ENCODE measurements around the gene VPS45. TPM values are rescaled to one million over a fixed set of nuclear protein-coding genes. Genes with fewer than 3 reads are reported as not detected.

VPS45 gene
- polyA plus RNA-seq, 3 donors, result 36.0 to 41.9 (median 36.8) TPM

- Mint-ChIP-seq H3K9me3 (no peaks in the 10 kb centered on the region), H3K36me3 (peaks cover 38 to 46% of the 10 kb centered on the region in 2 donors), H3K4me3 (no peak overlapping the region), H3K27ac (no peak overlapping the region), H3K27me3 (ENCODE audit: low read depth in 3 of 3) (peaks cover 0 to 5% (median 0%) of the 10 kb centered on the region in 3 donors), H3K4me1 (peaks cover 7% of the 10 kb centered on the region)
- H3K79me2 ChIP-seq (ENCODE audit: insufficient read depth, low read length), result no peaks in the 10 kb centered on the region
- H2AFZ ChIP-seq (ENCODE audit: insufficient read depth, low read depth, low read length, poor library complexity, severe bottlenecking), result no peak overlapping the region
- peaks cover 10 to 38% of the 10 kb centered on the region in 2 donors for H3K36me3 ChIP-seq (replicated peaks in 1 of 2; ENCODE audit: control insufficient read depth in 1 of 2, insufficient read depth in 2 of 2, low read length in 2 of 2)
- no peak overlapping the region for H3K27ac ChIP-seq (ENCODE audit: low read depth in 1 of 2, low read length in 2 of 2)
- no peak overlapping the region for H3K9ac ChIP-seq (ENCODE audit: insufficient read depth, low read length, poor library complexity, severe bottlenecking)
- intact Hi-C loops (cut with micrococcal nuclease), result no loop called here
- no peak for DNase-seq
- TF ChIP-seq, protein P1, sequence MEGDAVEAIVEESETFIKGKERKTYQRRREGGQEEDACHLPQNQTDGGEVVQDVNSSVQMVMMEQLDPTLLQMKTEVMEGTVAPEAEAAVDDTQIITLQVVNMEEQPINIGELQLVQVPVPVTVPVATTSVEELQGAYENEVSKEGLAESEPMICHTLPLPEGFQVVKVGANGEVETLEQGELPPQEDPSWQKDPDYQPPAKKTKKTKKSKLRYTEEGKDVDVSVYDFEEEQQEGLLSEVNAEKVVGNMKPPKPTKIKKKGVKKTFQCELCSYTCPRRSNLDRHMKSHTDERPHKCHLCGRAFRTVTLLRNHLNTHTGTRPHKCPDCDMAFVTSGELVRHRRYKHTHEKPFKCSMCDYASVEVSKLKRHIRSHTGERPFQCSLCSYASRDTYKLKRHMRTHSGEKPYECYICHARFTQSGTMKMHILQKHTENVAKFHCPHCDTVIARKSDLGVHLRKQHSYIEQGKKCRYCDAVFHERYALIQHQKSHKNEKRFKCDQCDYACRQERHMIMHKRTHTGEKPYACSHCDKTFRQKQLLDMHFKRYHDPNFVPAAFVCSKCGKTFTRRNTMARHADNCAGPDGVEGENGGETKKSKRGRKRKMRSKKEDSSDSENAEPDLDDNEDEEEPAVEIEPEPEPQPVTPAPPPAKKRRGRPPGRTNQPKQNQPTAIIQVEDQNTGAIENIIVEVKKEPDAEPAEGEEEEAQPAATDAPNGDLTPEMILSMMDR (IDR thresholded peaks at IDR 0.05), result no peak
- H3K4me3 ChIP-seq (replicated peaks in 1 of 3; ENCODE audit: low read depth in 2 of 3, low read length in 3 of 3), result no peak overlapping the region
- H3K4me2 ChIP-seq (replicated peaks; ENCODE audit: extremely low read depth, low read length, poor library complexity, severe bottlenecking), result no peak overlapping the region
- no peaks in the 10 kb centered on the region for H3K27me3 ChIP-seq (ENCODE audit: control insufficient read depth in 2 of 2, insufficient read depth in 2 of 2, low read length in 2 of 2)
- H3K4me1 ChIP-seq (ENCODE audit: control insufficient read depth in 1 of 2, insufficient read depth in 2 of 2, low read length in 2 of 2), result no peaks in the 10 kb centered on the region
- no CpG with 5 or more reads among the region's 1 CpG for WGBS (ENCODE audit: insufficient coverage)
- no peaks in the 10 kb centered on the region for H3K9me3 ChIP-seq (replicated peaks in 1 of 2; ENCODE audit: control insufficient read depth in 1 of 2, insufficient read depth in 1 of 2, low read length in 2 of 2)
- no peaks in the 10 kb centered on the region for H4K20me1 ChIP-seq (ENCODE audit: insufficient read depth, low read length)
Measured at GRCh38 chr1:150102986-150103385, 35.4 kb downstream of the VPS45 start.

GRCh38 chr1:150106341-150106740, 38.8 kb downstream of the VPS45 start:
- Histone ChIP-seq H3K4me3 (replicated peaks in 1 of 3; ENCODE audit: low read depth in 2 of 3, low read length in 3 of 3) (no peak overlapping the region), H2AFZ (ENCODE audit: insufficient read depth, low read depth, low read length, poor library complexity, severe bottlenecking) (no peak overlapping the region), H3K9ac (ENCODE audit: insufficient read depth, low read length, poor library complexity, severe bottlenecking) (no peak overlapping the region), H3K79me2 (ENCODE audit: insufficient read depth, low read length) (no peaks in the 10 kb centered on the region), H3K9me3 (replicated peaks in 1 of 2; ENCODE audit: control insufficient read depth in 1 of 2, insufficient read depth in 1 of 2, low read length in 2 of 2) (no peaks in the 10 kb centered on the region), H3K4me2 (replicated peaks; ENCODE audit: extremely low read depth, low read length, poor library complexity, severe bottlenecking) (no peak overlapping the region), H3K27ac (ENCODE audit: low read depth in 1 of 2, low read length in 2 of 2) (no peak overlapping the region), H3K4me1 (ENCODE audit: control insufficient read depth in 1 of 2, insufficient read depth in 2 of 2, low read length in 2 of 2) (peaks cover 0 to 10% of the 10 kb centered on the region in 2 donors), H3K27me3 (ENCODE audit: control insufficient read depth in 2 of 2, insufficient read depth in 2 of 2, low read length in 2 of 2) (no peaks in the 10 kb centered on the region), H3K36me3 (replicated peaks in 1 of 2; ENCODE audit: control insufficient read depth in 1 of 2, insufficient read depth in 2 of 2, low read length in 2 of 2) (peaks cover 11 to 27% of the 10 kb centered on the region in 2 donors), H4K20me1 (ENCODE audit: insufficient read depth, low read length) (no peaks in the 10 kb centered on the region)
- WGBS (ENCODE audit: insufficient coverage), result 95% methylated on average over 3 of the region's 7 CpGs
- peaks cover 0 to 3% (median 0%) of the 10 kb centered on the region in 3 donors for H3K27me3 Mint-ChIP-seq (ENCODE audit: low read depth in 3 of 3)
- H3K36me3 Mint-ChIP-seq, result peaks cover 30 to 32% of the 10 kb centered on the region in 2 donors
- H3K27ac Mint-ChIP-seq, result no peak overlapping the region
- peaks cover 17% of the 10 kb centered on the region for H3K4me1 Mint-ChIP-seq
- H3K9me3 Mint-ChIP-seq, result no peaks in the 10 kb centered on the region
- H3K4me3 Mint-ChIP-seq, result no peak overlapping the region
- intact Hi-C loops (cut with micrococcal nuclease), result no loop called here
- TF ChIP-seq, protein P1 (IDR thresholded peaks at IDR 0.05), result no peak
- no peak for DNase-seq

Measured in CD14-positive monocyte (primary cell).